H1 (cell line): ENCODE results near the gene UNC13C.
"Not testable (repeated sequence)": the region's sequence is repeated elsewhere in the genome, so short reads cannot be mapped to it uniquely, and the experiment has no call there.

ENCODE experiments used
- ATF2 ChIP-seq: IDR thresholded peaks from 2 replicates; pipeline ENCODE4 v1.6.1; 2012; ENCODE audit warnings: low read length, inconsistent platforms
- CHD2 ChIP-seq: IDR thresholded peaks from 2 replicates; pipeline ENCODE4 v1.6.1; 2012; ENCODE audit warnings: low read length, improper control_type of control experiment
- CTCF ChIP-seq, 3 experiments: IDR thresholded peaks; 1 replicate in 2 of 3; 2 replicates in 1 of 3; pipeline versions ENCODE4 v1.5.1 to v1.6.1; 2011; ENCODE audit warnings: low read length in 3 of 3, mild to moderate bottlenecking in 3 of 3, inconsistent platforms in 2 of 3, low read depth in 1 of 3, moderate library complexity in 1 of 3; ENCODE audit not compliant: insufficient read depth in 1 of 3; ENCODE audit errors: control extremely low read depth in 1 of 3
- EZH2 ChIP-seq: fragments of 200-600 bp; sonication (generic); IDR thresholded peaks from 2 replicates; pipeline ENCODE4 v1.7.1; 2012; ENCODE audit warnings: low read depth, mild to moderate bottlenecking, moderate library complexity, low read length, inconsistent platforms; ENCODE audit not compliant: severe bottlenecking
- POLR2A ChIP-seq, 2 experiments: IDR thresholded peaks; 1 replicate in 1 of 2; 2 replicates in 1 of 2; pipeline ENCODE4 v1.6.1; 2011; ENCODE audit warnings: low read depth in 2 of 2, low read length in 2 of 2, mild to moderate bottlenecking in 2 of 2; ENCODE audit errors: control extremely low read depth in 1 of 2
- RAD21 ChIP-seq, 2 experiments: IDR thresholded peaks in 1 of 2; conservative IDR thresholded peaks in 1 of 2; 2 replicates each; pipeline ENCODE4 v1.6.1; 2011; ENCODE audit warnings: low read depth in 2 of 2, low read length in 2 of 2, improper control_type of control experiment in 1 of 2, inconsistent platforms in 1 of 2, mild to moderate bottlenecking in 1 of 2, moderate library complexity in 1 of 2
- SIRT6 ChIP-seq: IDR thresholded peaks from one replicate; pipeline ENCODE4 v1.7.1; 2012; ENCODE audit warnings: low read length, inconsistent platforms
- SP2 ChIP-seq: IDR thresholded peaks from 2 replicates; pipeline ENCODE4 v1.6.1; 2012; ENCODE audit warnings: mild to moderate bottlenecking, low read length, inconsistent platforms

GRCh38 chr15:53937632-53938031 is 40.6 kb upstream of the UNC13C start:
- not testable (repeated sequence) for TF ChIP-seq CHD2; ATF2; POLR2A (IDR thresholded peaks at IDR 0.05; ENCODE audit: control extremely low read depth in 1 of 2, low read depth in 2 of 2, low read length in 2 of 2); RAD21 (IDR thresholded peaks at IDR 0.05 in 1 of 2, conservative IDR thresholded peaks at IDR 0.05 in 1 of 2; ENCODE audit: low read depth in 2 of 2, low read length in 2 of 2); SIRT6; SP2; EZH2; CTCF (IDR thresholded peaks at IDR 0.05; ENCODE audit: control extremely low read depth in 1 of 3, insufficient read depth in 1 of 3, low read depth in 1 of 3, low read length in 3 of 3)
